NB4 (cell line): ENCODE results near the gene CDC25C.
A peak's percentile ranks its signal among the peaks of the same experiment; 100 is the strongest.

ENCODE experiments used
- DNase-seq: peaks from one replicate; pipeline ENCODE4 v3.0.0; 2010; ENCODE audit warnings: low read depth
- H3K4me3 ChIP-seq: one replicate; pipeline ENCODE4 v1.5.1; 2011; ENCODE audit warnings: mild to moderate bottlenecking, low read depth, low read length, moderate library complexity
- MYC ChIP-seq: IDR thresholded peaks from 2 replicates; pipeline ENCODE4 v1.6.1; 2011; ENCODE audit warnings: low read depth, low read length
- POLR2A ChIP-seq: IDR thresholded peaks from 2 replicates; pipeline ENCODE4 v1.6.1; 2011; ENCODE audit warnings: mild to moderate bottlenecking; ENCODE audit not compliant: insufficient read length; ENCODE audit errors: extremely low read depth
- TF ChIP-seq, protein P1 (sequence below): IDR thresholded peaks from 2 replicates; pipeline ENCODE4 v1.6.1; 2011; ENCODE audit warnings: low read depth, low read length
- TF ChIP-seq, protein P2 (sequence below): IDR thresholded peaks from one replicate; pipeline ENCODE4 v1.5.1; 2012; ENCODE audit warnings: low read depth, low read length

CDC25C gene

DNA sequence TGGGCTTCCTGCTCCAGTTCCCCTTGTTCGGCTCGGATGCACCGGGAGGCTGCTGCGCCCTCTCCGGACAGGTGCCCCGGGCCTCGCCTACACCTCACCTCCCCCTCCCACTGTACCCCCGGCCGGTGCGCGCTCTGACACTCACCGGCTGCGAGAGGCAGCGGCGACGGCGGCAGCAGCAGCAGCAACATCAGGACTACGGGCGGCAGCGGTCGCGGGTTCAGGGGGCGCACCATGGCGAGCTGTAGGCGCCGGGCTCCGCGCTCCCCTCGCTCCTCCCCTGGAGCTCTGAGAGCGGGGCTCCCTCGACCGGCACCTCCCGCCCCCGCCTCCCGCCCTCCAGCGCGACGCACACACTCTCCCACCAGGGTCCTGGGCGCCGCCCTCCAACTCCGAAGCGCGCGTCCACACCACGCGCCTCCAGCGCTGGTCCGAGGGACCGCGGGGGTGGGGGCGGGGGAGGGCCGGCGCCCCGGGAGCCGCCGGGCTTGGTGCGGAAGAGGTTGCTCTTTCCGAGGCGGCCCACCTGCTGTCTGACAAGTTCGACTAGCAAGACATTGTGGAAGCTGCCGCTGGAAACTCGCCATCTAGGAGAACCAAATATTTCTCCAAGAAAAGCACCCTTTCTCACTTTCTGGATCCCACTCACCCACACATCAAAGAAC lies 57.3 kb downstream of the CDC25C start, which contains the start of gene GFRA3:
TSS of gene GFRA3 (minus strand) at position 433 of the 665 bp plus-strand sequence. CDS start at position 236, 197 bp downstream.
- TF ChIP-seq, protein P1, sequence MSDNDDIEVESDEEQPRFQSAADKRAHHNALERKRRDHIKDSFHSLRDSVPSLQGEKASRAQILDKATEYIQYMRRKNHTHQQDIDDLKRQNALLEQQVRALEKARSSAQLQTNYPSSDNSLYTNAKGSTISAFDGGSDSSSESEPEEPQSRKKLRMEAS, result no peak
- TF ChIP-seq POLR2A, result no peak
- TF ChIP-seq, protein P2, sequence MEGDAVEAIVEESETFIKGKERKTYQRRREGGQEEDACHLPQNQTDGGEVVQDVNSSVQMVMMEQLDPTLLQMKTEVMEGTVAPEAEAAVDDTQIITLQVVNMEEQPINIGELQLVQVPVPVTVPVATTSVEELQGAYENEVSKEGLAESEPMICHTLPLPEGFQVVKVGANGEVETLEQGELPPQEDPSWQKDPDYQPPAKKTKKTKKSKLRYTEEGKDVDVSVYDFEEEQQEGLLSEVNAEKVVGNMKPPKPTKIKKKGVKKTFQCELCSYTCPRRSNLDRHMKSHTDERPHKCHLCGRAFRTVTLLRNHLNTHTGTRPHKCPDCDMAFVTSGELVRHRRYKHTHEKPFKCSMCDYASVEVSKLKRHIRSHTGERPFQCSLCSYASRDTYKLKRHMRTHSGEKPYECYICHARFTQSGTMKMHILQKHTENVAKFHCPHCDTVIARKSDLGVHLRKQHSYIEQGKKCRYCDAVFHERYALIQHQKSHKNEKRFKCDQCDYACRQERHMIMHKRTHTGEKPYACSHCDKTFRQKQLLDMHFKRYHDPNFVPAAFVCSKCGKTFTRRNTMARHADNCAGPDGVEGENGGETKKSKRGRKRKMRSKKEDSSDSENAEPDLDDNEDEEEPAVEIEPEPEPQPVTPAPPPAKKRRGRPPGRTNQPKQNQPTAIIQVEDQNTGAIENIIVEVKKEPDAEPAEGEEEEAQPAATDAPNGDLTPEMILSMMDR, result no peak
- no peak for TF ChIP-seq MYC
- peak; percentile 32 for DNase-seq
- H3K4me3 ChIP-seq, result no peak within 1 kb of the TSS

DNA sequence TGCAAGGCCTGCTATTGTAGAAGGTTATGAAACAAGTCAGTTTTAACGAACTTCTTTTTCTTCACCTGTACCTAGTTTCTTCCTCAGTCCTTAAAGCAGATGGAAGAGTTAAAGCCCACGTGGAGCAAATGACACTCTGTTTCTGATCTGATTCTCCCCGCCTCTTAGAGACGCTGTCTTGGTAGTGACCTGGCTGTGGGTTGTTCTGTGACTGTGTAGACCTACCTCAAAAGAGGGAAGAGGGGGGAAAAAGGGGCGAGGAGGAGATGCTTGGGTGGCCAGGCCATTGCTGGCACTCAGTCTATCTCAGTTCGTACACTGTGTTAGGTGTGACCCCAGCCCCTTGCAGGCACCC lies 57.8 kb downstream of the CDC25C start:
- DNase-seq, result no peak
- TF ChIP-seq POLR2A (no peak), MYC (no peak)
- TF ChIP-seq, protein P2, result no peak
- TF ChIP-seq, protein P1, result no peak
- H3K4me3 ChIP-seq, result no peak overlapping the region

DNA sequence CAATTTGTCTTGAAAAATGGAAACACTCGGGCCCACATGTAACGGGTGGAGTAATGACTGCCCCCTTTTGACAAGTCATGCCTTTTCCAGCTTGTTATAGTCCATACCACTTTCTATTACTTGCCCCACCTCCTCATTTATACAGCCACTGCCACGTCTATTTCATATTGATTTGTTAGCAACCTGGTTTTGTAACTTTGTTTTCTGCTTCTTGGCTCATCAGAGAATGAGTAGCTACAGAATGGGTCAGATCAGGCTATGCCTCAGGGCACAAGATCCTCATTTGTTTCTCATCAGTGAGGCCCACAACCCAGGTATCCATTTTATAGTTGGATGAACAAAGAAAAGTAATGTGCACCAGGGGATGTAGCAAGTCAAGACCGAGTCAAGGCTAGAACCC lies 58.9 kb downstream of the CDC25C start:
- TF ChIP-seq, protein P1, result no peak
- TF ChIP-seq POLR2A (no peak), MYC (no peak)
- TF ChIP-seq, protein P2, result no peak
- no peak for DNase-seq
- H3K4me3 ChIP-seq, result no peak overlapping the region

DNA sequence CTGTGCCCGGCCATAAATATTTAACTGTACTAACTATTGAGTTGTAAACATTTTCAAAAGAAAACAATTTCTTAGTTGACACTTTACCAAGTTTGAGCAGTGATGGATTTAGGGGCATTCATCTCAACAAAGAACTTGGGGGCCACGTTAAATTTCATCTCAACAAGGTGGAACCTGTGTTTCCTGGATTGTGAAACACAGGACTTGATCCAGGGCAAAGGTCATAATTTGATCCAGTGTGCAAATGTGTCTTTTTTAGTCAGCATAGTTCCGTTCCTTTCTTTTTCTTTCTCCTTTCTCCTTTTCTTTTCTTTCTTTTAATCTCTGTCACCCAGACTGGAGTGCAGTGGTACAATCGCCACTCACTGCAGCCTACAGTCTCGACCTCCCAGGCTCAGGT lies 60.3 kb downstream of the CDC25C start:
- DNase-seq, result no peak
- H3K4me3 ChIP-seq, result no peak overlapping the region
- TF ChIP-seq, protein P2, result no peak

DNA sequence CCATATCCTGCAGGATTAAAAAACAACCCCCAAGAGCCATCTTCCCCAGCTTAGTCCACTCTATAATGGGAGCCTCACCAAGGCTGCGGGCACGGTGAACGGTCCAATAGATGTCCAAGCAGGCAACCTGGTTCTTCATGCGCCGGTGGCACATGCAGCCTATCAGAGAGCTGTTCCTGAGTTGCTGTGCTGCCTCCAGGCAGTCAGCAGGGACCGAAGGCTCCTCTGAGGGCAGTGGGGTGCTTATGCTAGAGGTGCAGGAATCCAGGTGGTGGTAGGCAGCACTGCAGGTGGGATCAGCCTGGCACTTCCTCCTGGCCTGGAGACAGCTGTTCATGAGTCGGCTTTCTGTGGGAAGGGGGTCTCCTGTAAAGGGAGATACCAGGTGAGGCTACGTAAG lies 67.4 kb downstream of the CDC25C start:
- no peak for DNase-seq
- no peak overlapping the region for H3K4me3 ChIP-seq
- TF ChIP-seq POLR2A (no peak), MYC (no peak)
- TF ChIP-seq, protein P2, result no peak
- TF ChIP-seq, protein P1, result no peak

DNA sequence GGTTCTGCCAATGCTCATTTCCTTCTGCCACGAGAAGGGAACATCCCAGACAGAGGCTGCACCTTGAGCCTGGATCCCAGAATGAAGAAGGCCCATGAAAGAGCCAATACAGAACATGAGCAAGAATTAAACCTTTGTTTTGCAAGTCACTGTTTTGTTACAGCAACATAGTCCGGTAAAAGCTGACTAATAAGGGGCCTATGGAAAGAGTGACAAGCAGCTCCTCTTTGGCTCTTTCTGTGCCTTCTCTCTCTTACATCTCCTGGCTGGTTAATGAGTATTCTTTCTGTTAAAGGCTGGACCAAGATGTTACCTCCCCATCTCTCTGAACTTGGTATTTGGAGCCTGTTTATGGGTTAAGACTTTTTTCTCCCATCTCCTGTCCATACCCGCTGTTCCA lies 68.0 kb downstream of the CDC25C start:
- DNase-seq, result no peak
- H3K4me3 ChIP-seq, result no peak overlapping the region
- TF ChIP-seq MYC (no peak), POLR2A (no peak)
- TF ChIP-seq, protein P1, result no peak
- TF ChIP-seq, protein P2, result no peak
